HEK293 (cell line): ENCODE data around the gene ZNF503.

Experiments
- HIC1 ChIP-seq: fragments of 450-650 bp; formaldehyde crosslinking; IDR thresholded peaks from 2 replicates; pipeline ENCODE4 v1.5.1; 2016; ENCODE audit warnings: missing biosample characterization, missing genetic modification characterization
- KLF7 ChIP-seq: fragments of 450-650 bp; formaldehyde crosslinking; IDR thresholded peaks from 2 replicates; pipeline ENCODE4 v1.5.1; 2016; ENCODE audit warnings: missing biosample characterization, missing genetic modification characterization, borderline replicate concordance
- KLF8 ChIP-seq: fragments of 450-650 bp; formaldehyde crosslinking; IDR thresholded peaks from 2 replicates; pipeline ENCODE4 v1.5.1; 2016; ENCODE audit warnings: missing biosample characterization, missing genetic modification characterization
- PRDM6 ChIP-seq: fragments of 450-650 bp; formaldehyde crosslinking; IDR thresholded peaks from 2 replicates; pipeline ENCODE4 v1.5.1; 2017; ENCODE audit warnings: missing biosample characterization, missing genetic modification characterization
- SETDB1 ChIP-seq: IDR thresholded peaks from one replicate; pipeline ENCODE4 v1.6.1; 2017; ENCODE audit warnings: mild to moderate bottlenecking, low read length, moderate library complexity, mixed read lengths; ENCODE audit not compliant: insufficient read length
- TCF7L2 ChIP-seq: IDR thresholded peaks from 2 replicates; pipeline ENCODE4 v1.6.1; 2011; ENCODE audit warnings: low read depth, mild to moderate bottlenecking, inconsistent platforms, low read length, moderate library complexity, borderline replicate concordance
- ZBTB6 ChIP-seq: fragments of 450-650 bp; formaldehyde crosslinking; IDR thresholded peaks from 2 replicates; pipeline ENCODE4 v1.5.1; 2017; ENCODE audit warnings: missing biosample characterization, missing genetic modification characterization
- ZFP41 ChIP-seq: fragments of 450-650 bp; formaldehyde crosslinking; IDR thresholded peaks from 2 replicates; pipeline ENCODE4 v1.5.1; 2016; ENCODE audit warnings: missing biosample characterization, missing genetic modification characterization, borderline replicate concordance
- ZIC2 ChIP-seq: fragments of 450-650 bp; formaldehyde crosslinking; IDR thresholded peaks from 2 replicates; pipeline ENCODE4 v1.5.1; 2016; ENCODE audit warnings: missing biosample characterization, missing genetic modification characterization
- ZNF114 ChIP-seq: fragments of 450-650 bp; formaldehyde crosslinking; IDR thresholded peaks from 2 replicates; pipeline ENCODE4 v1.5.0; 2017; ENCODE audit warnings: missing biosample characterization, missing genetic modification characterization
- ZNF133 ChIP-seq: fragments of 450-650 bp; formaldehyde crosslinking; IDR thresholded peaks from 2 replicates; pipeline ENCODE4 v1.5.1; 2016; ENCODE audit warnings: missing biosample characterization, missing genetic modification characterization
- ZNF140 ChIP-seq: fragments of 450-650 bp; formaldehyde crosslinking; IDR thresholded peaks from 2 replicates; pipeline ENCODE4 v1.5.1; 2016; ENCODE audit warnings: missing biosample characterization, missing genetic modification characterization
- ZNF146 ChIP-seq: fragments of 450-650 bp; formaldehyde crosslinking; IDR thresholded peaks from 2 replicates; pipeline ENCODE4 v1.5.1; 2016; ENCODE audit warnings: missing biosample characterization, missing genetic modification characterization
- ZNF169 ChIP-seq: fragments of 450-650 bp; formaldehyde crosslinking; IDR thresholded peaks from 2 replicates; pipeline ENCODE4 v1.5.1; 2016; ENCODE audit warnings: missing biosample characterization, missing genetic modification characterization
- ZNF174 ChIP-seq: fragments of 450-650 bp; formaldehyde crosslinking; IDR thresholded peaks from 2 replicates; pipeline ENCODE4 v1.5.0; 2017; ENCODE audit warnings: missing biosample characterization, mild to moderate bottlenecking, missing genetic modification characterization
- ZNF19 ChIP-seq: fragments of 450-650 bp; formaldehyde crosslinking; IDR thresholded peaks from 2 replicates; pipeline ENCODE4; 2016; ENCODE audit warnings: missing biosample characterization, missing genetic modification characterization, low read depth
- ZNF2 ChIP-seq: fragments of 450-650 bp; formaldehyde crosslinking; IDR thresholded peaks from 2 replicates; pipeline ENCODE4 v1.5.1; 2016; ENCODE audit warnings: missing biosample characterization, missing genetic modification characterization
- ZNF274 ChIP-seq, 2 experiments: fragments of 200-500 bp in 1 of 2; fragments of 450-650 bp in 1 of 2; sonication (Bioruptor generic) in 1 of 2; formaldehyde crosslinking in 1 of 2; IDR thresholded peaks; 2 replicates each; pipeline versions ENCODE4 v1.5.1 to v1.6.1; 2014 to 2016; ENCODE audit warnings: borderline replicate concordance in 1 of 2, inconsistent platforms in 1 of 2, low read length in 1 of 2, missing biosample characterization in 1 of 2, missing genetic modification characterization in 1 of 2
- ZNF366 ChIP-seq: fragments of 450-650 bp; formaldehyde crosslinking; conservative IDR thresholded peaks from 2 replicates; pipeline ENCODE4 v1.5.1; 2016; ENCODE audit warnings: missing biosample characterization, missing genetic modification characterization
- ZNF391 ChIP-seq: fragments of 450-650 bp; formaldehyde crosslinking; IDR thresholded peaks from 2 replicates; pipeline ENCODE4 v1.5.1; 2016; ENCODE audit warnings: low read depth, missing biosample characterization, missing genetic modification characterization, borderline replicate concordance
- ZNF416 ChIP-seq: fragments of 450-650 bp; formaldehyde crosslinking; IDR thresholded peaks from 2 replicates; pipeline ENCODE4 v1.5.1; 2016; ENCODE audit warnings: missing biosample characterization, missing genetic modification characterization
- ZNF433 ChIP-seq: fragments of 450-650 bp; formaldehyde crosslinking; IDR thresholded peaks from 2 replicates; pipeline ENCODE4 v1.5.1; 2016; ENCODE audit warnings: missing biosample characterization, missing genetic modification characterization, low read depth
- ZNF530 ChIP-seq: fragments of 450-650 bp; formaldehyde crosslinking; IDR thresholded peaks from 2 replicates; pipeline ENCODE4 v1.5.1; 2016; ENCODE audit warnings: low read depth, missing biosample characterization, missing genetic modification characterization
- ZNF555 ChIP-seq: fragments of 450-650 bp; formaldehyde crosslinking; conservative IDR thresholded peaks from 2 replicates; pipeline ENCODE4 v1.5.1; 2017; ENCODE audit warnings: missing biosample characterization, mild to moderate bottlenecking, missing genetic modification characterization, inconsistent platforms
- ZNF558 ChIP-seq: fragments of 450-650 bp; formaldehyde crosslinking; IDR thresholded peaks from 2 replicates; pipeline ENCODE4 v1.5.1; 2016; ENCODE audit warnings: missing biosample characterization, missing genetic modification characterization
- ZNF561 ChIP-seq: fragments of 450-650 bp; IDR thresholded peaks from 2 replicates; pipeline ENCODE4 v1.5.1; 2018; ENCODE audit warnings: missing biosample characterization, missing genetic modification characterization, borderline replicate concordance
- ZNF596 ChIP-seq: fragments of 450-650 bp; IDR thresholded peaks from 2 replicates; pipeline ENCODE4 v1.5.0; 2018; ENCODE audit warnings: missing biosample characterization, mild to moderate bottlenecking, missing genetic modification characterization, moderate library complexity
- ZNF623 ChIP-seq: fragments of 450-650 bp; formaldehyde crosslinking; IDR thresholded peaks from 2 replicates; pipeline ENCODE4 v1.5.1; 2016; ENCODE audit warnings: missing biosample characterization, missing genetic modification characterization
- ZNF707 ChIP-seq: fragments of 450-650 bp; formaldehyde crosslinking; IDR thresholded peaks from 2 replicates; pipeline ENCODE4 v1.5.1; 2016; ENCODE audit warnings: missing biosample characterization, missing genetic modification characterization
- ZNF768 ChIP-seq: fragments of 450-650 bp; formaldehyde crosslinking; IDR thresholded peaks from 2 replicates; pipeline ENCODE4 v1.5.1; 2018; ENCODE audit warnings: missing biosample characterization, mild to moderate bottlenecking, missing genetic modification characterization
- ZNF777 ChIP-seq: fragments of 450-650 bp; formaldehyde crosslinking; IDR thresholded peaks from 2 replicates; pipeline ENCODE4 v1.5.1; 2017; ENCODE audit warnings: missing biosample characterization, missing genetic modification characterization, borderline replicate concordance
- ZNF792 ChIP-seq: fragments of 450-650 bp; formaldehyde crosslinking; IDR thresholded peaks from 2 replicates; pipeline ENCODE4 v1.5.1; 2016; ENCODE audit warnings: missing biosample characterization, missing genetic modification characterization
- TF ChIP-seq, protein P1 (sequence below): fragments of 450-650 bp; formaldehyde crosslinking; IDR thresholded peaks from 2 replicates; pipeline ENCODE4 v1.5.1; 2016; ENCODE audit warnings: missing biosample characterization, missing genetic modification characterization
- TF ChIP-seq, protein P2 (sequence below): fragments of 450-650 bp; formaldehyde crosslinking; IDR thresholded peaks from 2 replicates; pipeline ENCODE4 v1.5.1; 2016; ENCODE audit warnings: missing biosample characterization, missing genetic modification characterization

Gene ZNF503

DNA sequence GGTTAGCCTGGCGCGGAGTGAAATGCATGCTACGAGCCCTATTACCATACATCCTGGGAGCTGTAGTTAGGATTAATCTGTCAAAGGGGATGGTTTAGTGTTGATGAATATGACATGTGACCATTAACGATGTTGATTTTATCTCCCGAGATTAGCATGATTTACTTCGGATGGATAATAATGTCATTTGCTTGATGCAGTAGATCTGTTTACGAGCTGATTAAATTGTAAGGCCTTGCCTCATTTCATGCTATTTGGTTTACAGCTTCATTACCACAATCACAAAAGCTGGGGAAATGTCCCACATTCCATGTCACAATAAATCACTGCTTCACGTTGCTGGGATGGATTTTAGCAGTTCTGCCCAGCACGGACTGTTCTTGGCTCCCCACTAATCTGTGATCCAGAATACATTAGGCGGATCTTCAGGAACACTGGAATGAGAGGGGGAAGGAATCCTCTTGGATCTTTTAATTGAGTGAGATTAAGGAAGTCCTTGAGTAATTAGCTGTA is 22.3 kb downstream of the ZNF503 start (continued):
- TF ChIP-seq ZNF140 (peak; percentile 33; the same call in 1 of the 2 replicates), KLF7 (tag by site-specific recombination) (peak; percentile 99), ZNF274 (IDR thresholded peaks at IDR 0.05; ENCODE audit: low read length) (no peak), ZNF274 (tag by site-specific recombination; IDR thresholded peaks at IDR 0.05; ENCODE audit: borderline replicate concordance) (no peak), TCF7L2 (peak; percentile 89), KLF8 (tag by site-specific recombination) (peak; percentile 98), ZNF530 (tag by site-specific recombination) (no peak), ZIC2 (tag by site-specific recombination) (peak; percentile 66), ZNF2 (tag by site-specific recombination) (peak; percentile 99), ZNF768 (no peak), ZNF133 (tag by site-specific recombination) (no peak), ZNF777 (tag by site-specific recombination) (no peak), ZNF391 (peak; percentile 99), ZNF792 (tag by site-specific recombination) (0 out of 2 replicates have a peak, but pooled peaks have one; percentile 59), ZNF114 (tag by site-specific recombination) (no peak), ZFP41 (tag by site-specific recombination) (no peak), ZNF707 (no peak), ZNF19 (tag by site-specific recombination) (peak; percentile 88), ZBTB6 (tag by site-specific recombination) (peak; percentile 42; the same call in 1 of the 2 replicates), ZNF169 (0 out of 2 replicates have a peak, but pooled peaks have one; percentile 52), SETDB1 (no peak), ZNF174 (tag by site-specific recombination) (peak; percentile 79; the same call in 1 of the 2 replicates), PRDM6 (tag by site-specific recombination) (peak; percentile 100), ZNF433 (tag by site-specific recombination) (no peak), HIC1 (tag by site-specific recombination) (peak; percentile 95), ZNF596 (tag by site-specific recombination) (peak; percentile 78), ZNF416 (tag by site-specific recombination) (no peak), ZNF623 (tag by site-specific recombination) (peak; percentile 60), ZNF146 (tag by site-specific recombination) (peak; percentile 88), ZNF561 (tag by site-specific recombination) (peak; percentile 96), ZNF555 (no peak), ZNF558 (tag by site-specific recombination) (peak; percentile 91), ZNF366 (tag by site-specific recombination) (peak; percentile 100)
- TF ChIP-seq, protein P1, sequence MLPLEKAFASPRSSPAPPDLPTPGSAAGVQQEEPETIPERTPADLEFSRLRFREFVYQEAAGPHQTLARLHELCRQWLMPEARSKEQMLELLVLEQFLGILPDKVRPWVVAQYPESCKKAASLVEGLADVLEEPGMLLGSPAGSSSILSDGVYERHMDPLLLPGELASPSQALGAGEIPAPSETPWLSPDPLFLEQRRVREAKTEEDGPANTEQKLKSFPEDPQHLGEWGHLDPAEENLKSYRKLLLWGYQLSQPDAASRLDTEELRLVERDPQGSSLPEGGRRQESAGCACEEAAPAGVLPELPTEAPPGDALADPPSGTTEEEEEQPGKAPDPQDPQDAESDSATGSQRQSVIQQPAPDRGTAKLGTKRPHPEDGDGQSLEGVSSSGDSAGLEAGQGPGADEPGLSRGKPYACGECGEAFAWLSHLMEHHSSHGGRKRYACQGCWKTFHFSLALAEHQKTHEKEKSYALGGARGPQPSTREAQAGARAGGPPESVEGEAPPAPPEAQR (tag by site-specific recombination) = peak; percentile 98
- TF ChIP-seq, protein P2, sequence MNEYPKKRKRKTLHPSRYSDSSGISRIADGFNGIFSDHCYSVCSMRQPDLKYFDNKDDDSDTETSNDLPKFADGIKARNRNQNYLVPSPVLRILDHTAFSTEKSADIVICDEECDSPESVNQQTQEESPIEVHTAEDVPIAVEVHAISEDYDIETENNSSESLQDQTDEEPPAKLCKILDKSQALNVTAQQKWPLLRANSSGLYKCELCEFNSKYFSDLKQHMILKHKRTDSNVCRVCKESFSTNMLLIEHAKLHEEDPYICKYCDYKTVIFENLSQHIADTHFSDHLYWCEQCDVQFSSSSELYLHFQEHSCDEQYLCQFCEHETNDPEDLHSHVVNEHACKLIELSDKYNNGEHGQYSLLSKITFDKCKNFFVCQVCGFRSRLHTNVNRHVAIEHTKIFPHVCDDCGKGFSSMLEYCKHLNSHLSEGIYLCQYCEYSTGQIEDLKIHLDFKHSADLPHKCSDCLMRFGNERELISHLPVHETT (tag by site-specific recombination) = peak; percentile 97
